Measurements from ENCODE around the gene COQ2.
A peak's percentile ranks its signal among the peaks of the same experiment; 100 is the strongest.

COQ2 gene

DNA sequence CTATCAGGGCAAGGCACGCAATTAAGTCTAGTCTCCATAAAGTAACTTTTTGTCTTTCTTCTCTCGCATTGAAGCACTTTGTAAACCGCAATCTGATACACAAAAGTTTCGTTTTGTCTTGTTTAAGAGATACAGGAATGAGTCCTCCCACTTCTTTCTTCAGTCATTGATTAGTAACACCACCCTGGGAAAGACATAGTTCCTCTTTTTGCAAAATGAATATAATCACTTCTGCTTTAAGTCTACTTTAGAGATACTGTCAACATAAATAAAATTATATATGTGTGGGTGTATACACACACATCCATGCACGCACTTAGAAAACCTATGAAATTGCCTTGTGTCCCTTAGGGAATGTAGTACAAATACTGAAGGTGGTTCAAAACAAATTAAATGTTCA, 11.7 kb downstream of the COQ2 start:
- H3K4me1 ChIP-seq (ENCODE audit: insufficient read depth, poor library complexity, severe bottlenecking) = peaks cover 9% of the 10 kb centered on the region
- H3K9me3 ChIP-seq (ENCODE audit: severe bottlenecking) = no peaks in the 10 kb centered on the region
- DNase-seq (ENCODE audit: low spot score) = no peak
- no peak for ATAC-seq (ENCODE audit: low read depth)
- peaks cover 73% of the 10 kb centered on the region for H3K36me3 ChIP-seq (ENCODE audit: low read depth)
- no peak overlapping the region for H3K4me3 ChIP-seq (ENCODE audit: severe bottlenecking)
- H3K27me3 ChIP-seq (ENCODE audit: insufficient read depth, poor library complexity, severe bottlenecking) = no peaks in the 10 kb centered on the region
- no peak overlapping the region for H3K27ac ChIP-seq (ENCODE audit: poor library complexity, severe bottlenecking)
- TF ChIP-seq, protein P1, sequence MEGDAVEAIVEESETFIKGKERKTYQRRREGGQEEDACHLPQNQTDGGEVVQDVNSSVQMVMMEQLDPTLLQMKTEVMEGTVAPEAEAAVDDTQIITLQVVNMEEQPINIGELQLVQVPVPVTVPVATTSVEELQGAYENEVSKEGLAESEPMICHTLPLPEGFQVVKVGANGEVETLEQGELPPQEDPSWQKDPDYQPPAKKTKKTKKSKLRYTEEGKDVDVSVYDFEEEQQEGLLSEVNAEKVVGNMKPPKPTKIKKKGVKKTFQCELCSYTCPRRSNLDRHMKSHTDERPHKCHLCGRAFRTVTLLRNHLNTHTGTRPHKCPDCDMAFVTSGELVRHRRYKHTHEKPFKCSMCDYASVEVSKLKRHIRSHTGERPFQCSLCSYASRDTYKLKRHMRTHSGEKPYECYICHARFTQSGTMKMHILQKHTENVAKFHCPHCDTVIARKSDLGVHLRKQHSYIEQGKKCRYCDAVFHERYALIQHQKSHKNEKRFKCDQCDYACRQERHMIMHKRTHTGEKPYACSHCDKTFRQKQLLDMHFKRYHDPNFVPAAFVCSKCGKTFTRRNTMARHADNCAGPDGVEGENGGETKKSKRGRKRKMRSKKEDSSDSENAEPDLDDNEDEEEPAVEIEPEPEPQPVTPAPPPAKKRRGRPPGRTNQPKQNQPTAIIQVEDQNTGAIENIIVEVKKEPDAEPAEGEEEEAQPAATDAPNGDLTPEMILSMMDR (IDR thresholded peaks at IDR 0.05; ENCODE audit: poor library complexity, severe bottlenecking) = no peak

GRCh38 chr4:83269256-83269655, 15.3 kb downstream of the COQ2 start:
- H3K27me3 ChIP-seq (ENCODE audit: insufficient read depth, poor library complexity, severe bottlenecking) = no peaks in the 10 kb centered on the region
- no peak overlapping the region for H3K4me3 ChIP-seq (ENCODE audit: severe bottlenecking)
- H3K36me3 ChIP-seq (ENCODE audit: low read depth) = peaks cover 67% of the 10 kb centered on the region
- H3K27ac ChIP-seq (ENCODE audit: poor library complexity, severe bottlenecking) = no peak overlapping the region
- H3K9me3 ChIP-seq (ENCODE audit: severe bottlenecking) = no peaks in the 10 kb centered on the region
- no peak for DNase-seq (ENCODE audit: low spot score)
- no peak for ATAC-seq (ENCODE audit: low read depth)
- peaks cover 21% of the 10 kb centered on the region for H3K4me1 ChIP-seq (ENCODE audit: insufficient read depth, poor library complexity, severe bottlenecking)
- TF ChIP-seq, protein P1 (IDR thresholded peaks at IDR 0.05; ENCODE audit: poor library complexity, severe bottlenecking) = no peak

GRCh38 chr4:83268491-83268890, 16.1 kb downstream of the COQ2 start:
- Histone ChIP-seq H3K36me3 (ENCODE audit: low read depth) (peaks cover 59% of the 10 kb centered on the region), H3K27ac (ENCODE audit: poor library complexity, severe bottlenecking) (peak overlapping the region; percentile 69), H3K9me3 (ENCODE audit: severe bottlenecking) (no peaks in the 10 kb centered on the region), H3K4me3 (ENCODE audit: severe bottlenecking) (no peak overlapping the region), H3K4me1 (ENCODE audit: insufficient read depth, poor library complexity, severe bottlenecking) (peaks cover 21% of the 10 kb centered on the region), H3K27me3 (ENCODE audit: insufficient read depth, poor library complexity, severe bottlenecking) (no peaks in the 10 kb centered on the region)
- DNase-seq (ENCODE audit: low spot score) = no peak
- TF ChIP-seq, protein P1 (IDR thresholded peaks at IDR 0.05; ENCODE audit: poor library complexity, severe bottlenecking) = no peak
- no peak for ATAC-seq (ENCODE audit: low read depth)

DNA sequence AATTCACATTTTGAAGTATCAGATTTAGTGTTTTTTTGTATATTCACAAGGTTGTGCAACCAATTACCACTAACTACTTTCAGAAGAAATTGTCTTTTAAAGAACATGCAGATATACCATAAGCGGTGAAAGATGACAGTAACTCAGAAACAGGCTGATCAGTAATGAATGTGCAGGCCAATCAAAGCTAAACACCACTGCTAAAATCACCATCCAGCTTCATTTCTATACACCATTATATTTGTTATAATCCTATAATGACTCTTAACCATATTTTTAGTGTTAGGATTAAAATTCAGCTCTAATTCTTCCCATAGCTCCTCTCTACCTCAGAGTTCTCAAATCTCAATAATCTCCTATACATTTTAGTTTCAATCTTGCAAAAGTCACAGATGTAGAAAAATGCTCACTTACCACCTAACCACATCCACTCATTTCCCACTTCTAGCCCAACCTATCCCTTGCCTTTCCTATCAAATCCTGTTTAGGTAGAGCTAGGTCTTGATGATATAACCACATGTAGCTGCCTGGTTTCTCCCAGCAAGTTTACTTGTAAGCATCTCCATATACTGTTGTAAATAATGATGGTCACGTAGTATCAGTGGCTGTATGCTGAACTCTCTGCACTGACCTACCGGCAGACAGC, 16.6 kb downstream of the COQ2 start:
- peaks cover 21% of the 10 kb centered on the region for H3K4me1 ChIP-seq (ENCODE audit: insufficient read depth, poor library complexity, severe bottlenecking)
- H3K27me3 ChIP-seq (ENCODE audit: insufficient read depth, poor library complexity, severe bottlenecking) = no peaks in the 10 kb centered on the region
- peak overlapping the region; percentile 69 for H3K27ac ChIP-seq (ENCODE audit: poor library complexity, severe bottlenecking)
- H3K9me3 ChIP-seq (ENCODE audit: severe bottlenecking) = no peaks in the 10 kb centered on the region
- TF ChIP-seq, protein P1 (IDR thresholded peaks at IDR 0.05; ENCODE audit: poor library complexity, severe bottlenecking) = no peak
- ATAC-seq (ENCODE audit: low read depth) = peak; percentile 24
- H3K4me3 ChIP-seq (ENCODE audit: severe bottlenecking) = no peak overlapping the region
- DNase-seq (ENCODE audit: low spot score) = no peak
- H3K36me3 ChIP-seq (ENCODE audit: low read depth) = peaks cover 54% of the 10 kb centered on the region

- DNase-seq (ENCODE audit: low spot score) (peak; percentile 86), ATAC-seq (ENCODE audit: low read depth) (peak; percentile 99)
- no peaks in the 10 kb centered on the region for H3K9me3 ChIP-seq (ENCODE audit: severe bottlenecking)
- TF ChIP-seq, protein P1 (IDR thresholded peaks at IDR 0.05; ENCODE audit: poor library complexity, severe bottlenecking) = no peak
- H3K27ac ChIP-seq (ENCODE audit: poor library complexity, severe bottlenecking) = peak overlapping the region; percentile 69
- H3K36me3 ChIP-seq (ENCODE audit: low read depth) = peaks cover 47% of the 10 kb centered on the region
- H3K4me3 ChIP-seq (ENCODE audit: severe bottlenecking) = no peak overlapping the region
- H3K27me3 ChIP-seq (ENCODE audit: insufficient read depth, poor library complexity, severe bottlenecking) = no peaks in the 10 kb centered on the region
- peaks cover 21% of the 10 kb centered on the region for H3K4me1 ChIP-seq (ENCODE audit: insufficient read depth, poor library complexity, severe bottlenecking)
Measured at GRCh38 chr4:83267121-83267829, 17.3 kb downstream of the COQ2 start.
